Skeletal muscle tissue (tissue), 4 donors: ENCODE data around the gene DCUN1D1. TPM values are rescaled to one million over a fixed set of nuclear protein-coding genes. Genes with fewer than 3 reads are reported as not detected.
A peak's percentile ranks its signal among the peaks of the same experiment; 100 is the strongest.
"Not testable (repeated sequence)": the region's sequence is repeated elsewhere in the genome, so short reads cannot be mapped to it uniquely, and the experiment has no call there.

Experiments used
- H3K27ac ChIP-seq: one replicate; pipeline ENCODE4 v1.7.0; 2013; ENCODE audit warnings: mild to moderate bottlenecking, low read depth, low read length, inconsistent platforms
- H3K27me3 ChIP-seq, 3 donors: one replicate each; pipeline ENCODE4 v1.7.0; 2013; ENCODE audit warnings: low read length in 3 of 3; ENCODE audit not compliant: control insufficient read depth in 3 of 3, insufficient read depth in 3 of 3
- H3K36me3 ChIP-seq, 3 donors: one replicate each; pipeline ENCODE4 v1.7.0; 2013; ENCODE audit warnings: low read length in 3 of 3; ENCODE audit not compliant: control insufficient read depth in 3 of 3, insufficient read depth in 3 of 3
- H3K4me1 ChIP-seq, 3 donors: one replicate each; pipeline ENCODE4 v1.7.0; 2013; ENCODE audit warnings: low read length in 3 of 3, mild to moderate bottlenecking in 3 of 3; ENCODE audit not compliant: control insufficient read depth in 3 of 3, insufficient read depth in 3 of 3
- H3K4me3 ChIP-seq, 3 donors: one replicate each; pipeline ENCODE4 v1.7.0; 2013; ENCODE audit warnings: low read length in 3 of 3
- H3K9ac ChIP-seq, 3 donors: one replicate each; pipeline ENCODE4 v1.7.0; 2013; ENCODE audit warnings: low read length in 3 of 3, mild to moderate bottlenecking in 3 of 3, moderate library complexity in 2 of 3, low read depth in 1 of 3
- H3K9me3 ChIP-seq, 3 donors: one replicate each; pipeline ENCODE4 v1.7.0; 2013; ENCODE audit warnings: low read length in 3 of 3; ENCODE audit not compliant: control insufficient read depth in 3 of 3
- total RNA-seq: library from RNA; depleted of rRNA; stranded (reverse); fragments of >200 nt; gene quantifications from one replicate; pipeline ENCODE4 v1.2.3, GENCODE V29; 2014
- donor health status: Osteomylitis.

DCUN1D1 gene
- total RNA-seq, 1 donor from 2014 or later, result 11.5 TPM

- H3K4me3 ChIP-seq, result no peak overlapping the region
- H3K4me1 ChIP-seq, result peaks cover 4 to 7% (median 6%) of the 10 kb centered on the region in 3 donors
- no peak overlapping the region for H3K27ac ChIP-seq
- no peaks in the 10 kb centered on the region for H3K27me3 ChIP-seq
- no peaks in the 10 kb centered on the region for H3K9me3 ChIP-seq
- H3K36me3 ChIP-seq, result peaks cover 0 to 2% (median 0%) of the 10 kb centered on the region in 3 donors
- H3K9ac ChIP-seq, result no peak overlapping the region
These were observed 28.0 kb upstream of the DCUN1D1 start for GRCh38 chr3:183008303-183008702.

GRCh38 chr3:183006396-183007002 lies 26.2 kb upstream of the DCUN1D1 start:
- peaks cover 0 to under 1% (median 0%) of the 10 kb centered on the region in 3 donors for H3K36me3 ChIP-seq
- H3K9me3 ChIP-seq, result no peaks in the 10 kb centered on the region

GRCh38 chr3:182999767-183000166 lies 19.4 kb upstream of the DCUN1D1 start:
- Histone ChIP-seq H3K9me3 (no peaks in the 10 kb centered on the region), H3K27me3 (no peaks in the 10 kb centered on the region), H3K4me1 (no peaks in the 10 kb centered on the region), H3K36me3 (no peaks in the 10 kb centered on the region), H3K9ac (no peak overlapping the region), H3K4me3 (no peak overlapping the region), H3K27ac (no peak overlapping the region)

More at GRCh38 chr3:183006396-183007002, 26.2 kb upstream of the DCUN1D1 start:
- no peak overlapping the region for H3K27ac ChIP-seq
- no peak overlapping the region for H3K4me3 ChIP-seq
- H3K27me3 ChIP-seq, result no peaks in the 10 kb centered on the region
- H3K4me1 ChIP-seq, result no peaks in the 10 kb centered on the region
- H3K9ac ChIP-seq, result no peak overlapping the region

- not testable (repeated sequence) for H3K4me1 ChIP-seq, H3K9ac ChIP-seq, H3K27me3 ChIP-seq, H3K9me3 ChIP-seq, H3K27ac ChIP-seq, H3K4me3 ChIP-seq, H3K36me3 ChIP-seq
These were observed 13.3 kb upstream of the DCUN1D1 start for GRCh38 chr3:182993486-182994201.

- Histone ChIP-seq H3K9ac (no peak overlapping the region), H3K4me3 (no peak overlapping the region), H3K4me1 (no peaks in the 10 kb centered on the region), H3K27ac (no peak overlapping the region), H3K9me3 (no peaks in the 10 kb centered on the region), H3K27me3 (no peaks in the 10 kb centered on the region), H3K36me3 (no peaks in the 10 kb centered on the region)
These were observed 9.2 kb upstream of the DCUN1D1 start for GRCh38 chr3:182989566-182989965.

- no peak overlapping the region for H3K27ac ChIP-seq
- no peaks in the 10 kb centered on the region for H3K9me3 ChIP-seq
- no peak overlapping the region for H3K4me3 ChIP-seq
- H3K27me3 ChIP-seq, result no peaks in the 10 kb centered on the region
- H3K9ac ChIP-seq, result no peak overlapping the region
- no peaks in the 10 kb centered on the region for H3K36me3 ChIP-seq
- peaks cover under 1 to 3% (median 2%) of the 10 kb centered on the region in 3 donors for H3K4me1 ChIP-seq
These were observed 5.7 kb upstream of the DCUN1D1 start for GRCh38 chr3:182986021-182986420.

GRCh38 chr3:182983876-182984275 lies 3.5 kb upstream of the DCUN1D1 start:
- Histone ChIP-seq H3K36me3 (no peaks in the 10 kb centered on the region), H3K9ac (no peak overlapping the region), H3K4me1 (peaks cover 8 to 12% (median 9%) of the 10 kb centered on the region in 3 donors), H3K9me3 (no peaks in the 10 kb centered on the region), H3K27me3 (no peaks in the 10 kb centered on the region), H3K27ac (no peak overlapping the region), H3K4me3 (no peak overlapping the region)

GRCh38 chr3:182981038-182981380 lies 671 bp upstream of the DCUN1D1 start:
- Histone ChIP-seq H3K4me1 (peaks cover 17 to 20% (median 18%) of the 10 kb centered on the region in 3 donors), H3K9ac (peak overlapping the region; percentile 73 to 79 (median 75)), H3K9me3 (no peaks in the 10 kb centered on the region), H3K4me3 (peak overlapping the region; percentile 70 to 74 (median 72)), H3K27me3 (no peaks in the 10 kb centered on the region), H3K27ac (peak overlapping the region; percentile 68), H3K36me3 (no peaks in the 10 kb centered on the region)

- no peaks in the 10 kb centered on the region for H3K27me3 ChIP-seq
- H3K9ac ChIP-seq, result peak overlapping the region; percentile 84 to 92 (median 84)
- H3K4me1 ChIP-seq, result peaks cover 17 to 20% (median 18%) of the 10 kb centered on the region in 3 donors
- no peaks in the 10 kb centered on the region for H3K9me3 ChIP-seq
- no peaks in the 10 kb centered on the region for H3K36me3 ChIP-seq
- H3K4me3 ChIP-seq, result peak overlapping the region; percentile 82 to 86 (median 85)
- H3K27ac ChIP-seq, result peak overlapping the region; percentile 49
These were observed 605 bp downstream of the DCUN1D1 start for GRCh38 chr3:182979674-182980191.

GRCh38 chr3:182979103-182979673 lies 1.1 kb downstream of the DCUN1D1 start:
- Histone ChIP-seq H3K36me3 (no peaks in the 10 kb centered on the region), H3K9ac (peak overlapping the region; percentile 84 to 92 (median 84)), H3K27me3 (no peaks in the 10 kb centered on the region), H3K9me3 (no peaks in the 10 kb centered on the region), H3K4me1 (peaks cover 17 to 20% (median 18%) of the 10 kb centered on the region in 3 donors), H3K4me3 (peak overlapping the region; percentile 82 to 86 (median 85)), H3K27ac (peak overlapping the region; percentile 49)
